ENCODE measurements around the gene KCNS3.

DNA sequence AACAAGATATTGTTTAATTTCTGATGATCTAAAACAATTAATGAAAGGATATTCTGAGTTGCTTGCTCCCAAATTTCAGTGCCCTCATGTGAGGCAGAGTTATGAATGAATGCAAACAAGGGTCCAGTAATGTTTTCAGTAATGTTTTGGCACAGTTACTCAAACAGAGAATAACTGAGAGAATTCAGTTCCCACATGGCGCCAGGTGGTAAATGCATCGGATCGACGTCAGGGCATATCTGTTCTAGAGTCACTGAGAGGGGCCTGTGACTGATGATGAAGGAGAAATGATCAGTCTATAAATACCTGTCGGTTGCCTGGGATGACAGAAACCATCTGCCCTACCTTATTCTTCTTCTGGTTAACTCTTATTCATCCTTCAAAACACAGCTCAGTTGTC lies 81.4 kb downstream of the KCNS3 start:
- TF ChIP-seq POLR2A (IDR thresholded peaks at IDR 0.05) (no peak), POLR2AphosphoS5 (IDR thresholded peaks at IDR 0.05) (no peak)
- TF ChIP-seq, protein P1, sequence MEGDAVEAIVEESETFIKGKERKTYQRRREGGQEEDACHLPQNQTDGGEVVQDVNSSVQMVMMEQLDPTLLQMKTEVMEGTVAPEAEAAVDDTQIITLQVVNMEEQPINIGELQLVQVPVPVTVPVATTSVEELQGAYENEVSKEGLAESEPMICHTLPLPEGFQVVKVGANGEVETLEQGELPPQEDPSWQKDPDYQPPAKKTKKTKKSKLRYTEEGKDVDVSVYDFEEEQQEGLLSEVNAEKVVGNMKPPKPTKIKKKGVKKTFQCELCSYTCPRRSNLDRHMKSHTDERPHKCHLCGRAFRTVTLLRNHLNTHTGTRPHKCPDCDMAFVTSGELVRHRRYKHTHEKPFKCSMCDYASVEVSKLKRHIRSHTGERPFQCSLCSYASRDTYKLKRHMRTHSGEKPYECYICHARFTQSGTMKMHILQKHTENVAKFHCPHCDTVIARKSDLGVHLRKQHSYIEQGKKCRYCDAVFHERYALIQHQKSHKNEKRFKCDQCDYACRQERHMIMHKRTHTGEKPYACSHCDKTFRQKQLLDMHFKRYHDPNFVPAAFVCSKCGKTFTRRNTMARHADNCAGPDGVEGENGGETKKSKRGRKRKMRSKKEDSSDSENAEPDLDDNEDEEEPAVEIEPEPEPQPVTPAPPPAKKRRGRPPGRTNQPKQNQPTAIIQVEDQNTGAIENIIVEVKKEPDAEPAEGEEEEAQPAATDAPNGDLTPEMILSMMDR (IDR thresholded peaks at IDR 0.05 in 8 of 11, conservative IDR thresholded peaks at IDR 0.05 in 3 of 11) = no peak
